Esophagus squamous epithelium (tissue), 5 donors: Measurements from ENCODE around the gene FGD2. TPM values are rescaled to one million over a fixed set of nuclear protein-coding genes. Genes with fewer than 3 reads are reported as not detected.

Source experiments
- DNase-seq: peaks from one replicate; lab custom pipeline; 2025; lab: John Stamatoyannopoulos, UW
- H3K27ac ChIP-seq, 4 donors: fragments of 200-600 bp; sonication (generic); one replicate each; pipeline ENCODE4 v1.5.1; 2016 to 2019; ENCODE audit warnings: mild to moderate bottlenecking in 1 of 4
- H3K27me3 ChIP-seq, 4 donors: fragments of 200-600 bp; sonication (generic); 1 replicate in 3 of 4; 2 replicates in 1 of 4; pipeline versions ENCODE4 v1.5.1 to v1.6.0; 2017 to 2021; ENCODE audit warnings: antibody characterized with exemption in 1 of 4
- H3K36me3 ChIP-seq, 3 donors: fragments of 200-600 bp; sonication (generic); one replicate each; pipeline ENCODE4 v1.5.1; 2016 to 2019
- H3K4me1 ChIP-seq, 3 donors: fragments of 200-600 bp; sonication (generic); one replicate each; pipeline ENCODE4 v1.5.1; 2017 to 2019
- H3K4me3 ChIP-seq, 4 donors: fragments of 200-600 bp; sonication (generic); 1 replicate in 3 of 4; 2 replicates in 1 of 4; pipeline ENCODE4 v1.5.1; 2016 to 2019; ENCODE audit warnings: mild to moderate bottlenecking in 2 of 4, moderate library complexity in 1 of 4
- H3K9me3 ChIP-seq, 3 donors: fragments of 200-600 bp; sonication (generic); one replicate each; pipeline ENCODE4 v1.5.1; 2016 to 2019
- POLR2A ChIP-seq, 4 donors: fragments of 450-650 bp; IDR thresholded peaks; one replicate each; pipeline ENCODE4 v1.6.1; 2017; ENCODE audit warnings: antibody characterized with exemption in 4 of 4, mild to moderate bottlenecking in 4 of 4, moderate library complexity in 3 of 4
- whole genome bisulfite sequencing, 2 donors: methylation state at CpG; one replicate each; pipeline ENCODE4 v1.1.5; 2018; 5-methylcytosine and 5-hydroxymethylcytosine counted together
- intact Hi-C: fragments of 100-400 bp; cut with DNase I; formaldehyde crosslinking; loops from one replicate; pipeline ENCODE4 v1.15.0; 2022
- total RNA-seq, 4 donors: library from RNA; depleted of rRNA; stranded (reverse); fragments of >200 nt; gene quantifications; one replicate each; pipeline ENCODE4 v1.1.0, GENCODE V29; 2016
- TF ChIP-seq, protein P1 (sequence below), 6 experiments: fragments of 450-650 bp in 4 of 6; fragments of 200-600 bp in 2 of 6; sonication (generic) in 2 of 6; IDR thresholded peaks; one replicate each; pipeline ENCODE4 v1.5.1; 2016 to 2019; ENCODE audit warnings: antibody characterized with exemption in 6 of 6, mild to moderate bottlenecking in 4 of 6, moderate library complexity in 4 of 6
- donor health status: DM: yes; HTN: yes; CAD: no.

Gene FGD2
- total RNA-seq, 4 donors from 2014 or later, result 2.6 to 13.4 (median 5.3) TPM

DNA sequence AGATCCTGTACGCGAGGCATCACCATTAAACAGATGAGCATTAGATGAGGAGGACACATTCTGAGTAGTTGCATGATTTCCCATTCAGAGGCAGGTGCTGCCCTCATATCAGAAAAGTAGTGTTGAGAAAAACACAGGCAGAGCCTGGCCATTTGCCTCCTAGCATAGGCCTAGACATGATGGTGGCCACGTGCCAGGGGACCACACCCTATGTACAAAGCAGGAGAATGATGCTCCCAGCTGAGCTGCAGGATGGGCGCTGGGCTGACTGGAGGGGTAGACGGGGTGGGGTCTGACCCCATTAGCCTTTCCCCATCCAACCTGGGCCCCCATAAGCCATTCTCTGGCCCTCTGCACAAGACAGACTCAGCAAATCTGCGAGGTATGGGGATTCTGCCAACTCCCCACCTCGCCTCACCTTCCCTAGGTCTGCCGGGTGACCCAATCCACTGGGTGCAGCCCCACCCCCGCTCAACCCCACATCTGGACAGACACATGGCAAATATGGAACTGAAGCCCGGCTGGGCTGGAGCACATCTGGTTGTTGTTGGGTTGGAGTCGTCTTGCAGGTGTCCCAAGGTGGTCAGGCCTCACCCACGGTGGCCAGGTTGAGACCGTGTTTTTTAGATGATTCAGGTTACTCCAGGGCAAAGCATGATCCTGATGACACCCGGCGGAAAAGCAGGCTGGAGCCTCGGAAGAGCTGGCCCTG is 37.0 kb upstream of the FGD2 start:
- Histone ChIP-seq H3K27ac (peak overlapping the region in 3 of 4 donors; percentile 5 to 78 (median 45)), H3K36me3 (peaks cover 21 to 72% (median 42%) of the 10 kb centered on the region in 3 donors), H3K4me3 (no peak overlapping the region), H3K9me3 (no peaks in the 10 kb centered on the region), H3K4me1 (peaks cover 0 to 50% (median 31%) of the 10 kb centered on the region in 3 donors), H3K27me3 (no peaks in the 10 kb centered on the region)
- intact Hi-C loops, result no loop called here
- no peak for DNase-seq
- 27 to 85% methylated on average over 5 to 15 of the region's 16 CpGs for WGBS, 2 donors
- TF ChIP-seq, protein P1, sequence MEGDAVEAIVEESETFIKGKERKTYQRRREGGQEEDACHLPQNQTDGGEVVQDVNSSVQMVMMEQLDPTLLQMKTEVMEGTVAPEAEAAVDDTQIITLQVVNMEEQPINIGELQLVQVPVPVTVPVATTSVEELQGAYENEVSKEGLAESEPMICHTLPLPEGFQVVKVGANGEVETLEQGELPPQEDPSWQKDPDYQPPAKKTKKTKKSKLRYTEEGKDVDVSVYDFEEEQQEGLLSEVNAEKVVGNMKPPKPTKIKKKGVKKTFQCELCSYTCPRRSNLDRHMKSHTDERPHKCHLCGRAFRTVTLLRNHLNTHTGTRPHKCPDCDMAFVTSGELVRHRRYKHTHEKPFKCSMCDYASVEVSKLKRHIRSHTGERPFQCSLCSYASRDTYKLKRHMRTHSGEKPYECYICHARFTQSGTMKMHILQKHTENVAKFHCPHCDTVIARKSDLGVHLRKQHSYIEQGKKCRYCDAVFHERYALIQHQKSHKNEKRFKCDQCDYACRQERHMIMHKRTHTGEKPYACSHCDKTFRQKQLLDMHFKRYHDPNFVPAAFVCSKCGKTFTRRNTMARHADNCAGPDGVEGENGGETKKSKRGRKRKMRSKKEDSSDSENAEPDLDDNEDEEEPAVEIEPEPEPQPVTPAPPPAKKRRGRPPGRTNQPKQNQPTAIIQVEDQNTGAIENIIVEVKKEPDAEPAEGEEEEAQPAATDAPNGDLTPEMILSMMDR (IDR thresholded peaks at IDR 0.05), result no peak
- TF ChIP-seq POLR2A (IDR thresholded peaks at IDR 0.05), result no peak

DNA sequence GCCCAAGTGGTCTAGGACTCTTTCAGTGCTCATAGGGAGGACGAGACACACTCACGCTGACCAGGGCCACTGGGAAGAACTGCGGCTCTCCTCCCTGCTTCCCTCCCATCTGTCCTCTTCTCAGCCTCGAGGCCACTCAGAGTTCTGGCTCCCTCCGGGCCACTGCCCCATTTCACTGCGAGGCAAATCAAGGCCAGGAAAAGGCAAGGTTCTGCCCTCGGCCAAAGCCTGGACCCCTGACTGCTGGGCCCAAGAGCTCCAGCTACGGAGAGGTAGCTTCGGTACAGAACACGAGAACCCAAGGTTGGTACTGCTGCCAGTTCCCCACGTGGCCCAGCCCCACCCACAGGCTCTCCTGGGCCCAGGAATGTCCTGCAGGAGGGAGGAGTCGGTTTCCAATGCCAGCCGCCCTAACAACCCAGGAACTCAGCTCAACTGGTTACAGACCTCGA is 36.2 kb upstream of the FGD2 start:
- no peak for DNase-seq
- Histone ChIP-seq H3K36me3 (peaks cover 22 to 81% (median 50%) of the 10 kb centered on the region in 3 donors), H3K4me1 (peaks cover 0 to 42% (median 23%) of the 10 kb centered on the region in 3 donors), H3K27me3 (no peaks in the 10 kb centered on the region), H3K9me3 (no peaks in the 10 kb centered on the region), H3K4me3 (no peak overlapping the region), H3K27ac (peak overlapping the region; percentile 15 to 78 (median 32))
- 51 to 75% methylated on average over 5 to 10 of the region's 14 CpGs for WGBS, 2 donors
- intact Hi-C loops, result no loop called here
- TF ChIP-seq POLR2A (IDR thresholded peaks at IDR 0.05), result no peak
- TF ChIP-seq, protein P1 (IDR thresholded peaks at IDR 0.05), result no peak

DNA sequence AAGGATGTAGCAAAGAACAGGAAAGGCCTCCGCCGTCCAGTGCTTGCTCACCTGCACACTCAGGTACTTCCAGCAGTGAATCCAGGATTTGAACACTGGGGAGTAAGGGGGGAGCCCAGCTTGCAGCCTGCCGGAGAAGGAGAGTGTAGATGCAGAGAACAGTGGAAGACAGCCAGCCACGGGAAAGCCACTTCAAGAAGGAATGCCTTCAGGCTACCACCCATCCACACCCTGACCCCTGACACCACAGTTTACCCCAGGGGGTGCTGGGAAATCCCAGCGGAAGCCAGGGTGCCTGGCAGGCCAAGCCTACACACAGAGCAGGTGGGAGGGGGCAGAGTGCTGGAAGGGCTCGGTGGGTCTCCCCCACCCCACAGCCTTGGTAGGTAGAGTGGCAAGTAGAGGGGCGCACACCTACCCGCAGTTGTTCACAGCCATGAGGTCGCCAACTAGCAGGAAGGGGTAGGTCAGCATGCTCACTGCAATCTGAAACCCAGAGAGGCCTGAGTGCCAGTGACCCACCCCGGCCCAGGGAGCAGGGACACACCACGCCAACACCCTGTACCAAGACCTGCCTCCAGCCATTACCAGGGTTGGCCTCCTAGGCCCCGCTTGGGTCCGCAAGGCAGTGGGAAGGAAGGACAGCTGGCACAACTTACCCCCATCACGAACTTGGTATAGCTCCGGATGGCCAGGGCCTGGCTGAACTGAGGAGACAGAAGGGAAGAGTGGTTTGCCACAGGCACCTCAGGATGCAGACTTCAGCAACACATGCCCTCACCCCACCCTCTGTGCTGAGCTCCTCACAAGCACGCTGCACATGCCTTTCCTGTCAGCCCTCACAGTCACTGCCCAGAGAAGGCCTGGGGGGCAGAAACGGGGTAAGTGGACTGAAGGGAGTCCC is 35.2 kb upstream of the FGD2 start:
- Histone ChIP-seq H3K4me1 (peaks cover 0 to 38% (median 21%) of the 10 kb centered on the region in 3 donors), H3K9me3 (no peaks in the 10 kb centered on the region), H3K27me3 (no peaks in the 10 kb centered on the region), H3K4me3 (no peak overlapping the region), H3K27ac (peak overlapping the region in 2 of 4 donors; percentile 19 to 78), H3K36me3 (peaks cover 32 to 91% (median 58%) of the 10 kb centered on the region in 3 donors)
- 75 to 80% methylated on average over 6 to 9 of the region's 17 CpGs for WGBS, 2 donors
- no peak for DNase-seq
- intact Hi-C loops, result no loop called here
- TF ChIP-seq, protein P1 (IDR thresholded peaks at IDR 0.05), result no peak
- TF ChIP-seq POLR2A (IDR thresholded peaks at IDR 0.05), result no peak

GRCh38 chr6:36970892-36971842 is 34.3 kb upstream of the FGD2 start:
- peaks cover 41 to 100% (median 67%) of the 10 kb centered on the region in 3 donors for H3K36me3 ChIP-seq
- no peaks in the 10 kb centered on the region for H3K27me3 ChIP-seq
- no peak for TF ChIP-seq POLR2A (IDR thresholded peaks at IDR 0.05)
- TF ChIP-seq, protein P1 (IDR thresholded peaks at IDR 0.05), result no peak
- no peak for DNase-seq
- H3K4me3 ChIP-seq, result no peak overlapping the region
- H3K27ac ChIP-seq, result peak overlapping the region in 1 of 4 donors; percentile 19
- intact Hi-C loops, result no loop called here
- H3K9me3 ChIP-seq, result no peaks in the 10 kb centered on the region
- H3K4me1 ChIP-seq, result peaks cover 0 to 38% (median 21%) of the 10 kb centered on the region in 3 donors
- 49 to 88% methylated on average over 8 to 9 of the region's 17 CpGs for WGBS, 2 donors
